Left renal pelvis (tissue), 4 donors: ENCODE data around the gene IDH2. TPM values are rescaled to one million over a fixed set of nuclear protein-coding genes. Genes with fewer than 3 reads are reported as not detected.

Source experiments
- DNase-seq, 4 donors: peaks; one replicate each; pipeline ENCODE4 v3.0.0-alpha.2; 2013; ENCODE audit warnings: low read depth in 4 of 4, low spot score in 3 of 4
- polyA plus RNA-seq, 4 donors: library from polyadenylated mRNA; unstranded; fragments of 120-200 nt; gene quantifications; one replicate each; pipeline ENCODE4 v1.2.1, GENCODE V29; 2013; ENCODE audit not compliant: insufficient read length in 4 of 4

Gene IDH2
- polyA plus RNA-seq, 4 donors, result 81.7 to 201 (median 190) TPM

GRCh38 chr15:90047956-90048575, 54.2 kb downstream of the IDH2 start:
- DNase-seq, result no peak

GRCh38 chr15:90046911-90047392, 55.3 kb downstream of the IDH2 start:
- no peak for DNase-seq

GRCh38 chr15:90046289-90046688, 56.0 kb downstream of the IDH2 start:
- no peak for DNase-seq

- no peak for DNase-seq
Measured at GRCh38 chr15:90044916-90045371, 57.3 kb downstream of the IDH2 start.

GRCh38 chr15:90044191-90044590, 58.1 kb downstream of the IDH2 start:
- no peak for DNase-seq

GRCh38 chr15:90043530-90044010, 58.7 kb downstream of the IDH2 start:
- no peak for DNase-seq

- DNase-seq, result no peak
Measured at GRCh38 chr15:90042766-90043529, 59.3 kb downstream of the IDH2 start.

GRCh38 chr15:90042356-90042755, 59.9 kb downstream of the IDH2 start:
- DNase-seq, result no peak

GRCh38 chr15:90040618-90041017, 61.6 kb downstream of the IDH2 start:
- DNase-seq, result no peak

- no peak for DNase-seq
Measured at GRCh38 chr15:90039996-90040395, 62.3 kb downstream of the IDH2 start.

- no peak for DNase-seq
Measured at GRCh38 chr15:90038632-90039095, 63.6 kb downstream of the IDH2 start.

- DNase-seq, result no peak
Measured at GRCh38 chr15:90037961-90038631, 64.2 kb downstream of the IDH2 start.

- DNase-seq, result no peak
Measured at GRCh38 chr15:90037511-90037860, 64.8 kb downstream of the IDH2 start.

- no peak for DNase-seq
Measured at GRCh38 chr15:90036806-90037510, 65.3 kb downstream of the IDH2 start.

- DNase-seq, result no peak
Measured at GRCh38 chr15:90036343-90036742, 65.9 kb downstream of the IDH2 start.

GRCh38 chr15:90035840-90036230, 66.4 kb downstream of the IDH2 start:
- no peak for DNase-seq

GRCh38 chr15:90035095-90035839, 67.0 kb downstream of the IDH2 start:
- no peak for DNase-seq

GRCh38 chr15:90033448-90033847, 68.8 kb downstream of the IDH2 start:
- no peak for DNase-seq
